Upper lobe of left lung (tissue), 4 donors: ENCODE measurements around the gene TAAR2.

Experiments
- EP300 ChIP-seq, 4 donors: sonication (generic); formaldehyde crosslinking; IDR thresholded peaks; one replicate each; pipeline ENCODE4 v1.5.1; 2017; ENCODE audit warnings: antibody characterized with exemption in 4 of 4, control low read depth in 2 of 4
- POLR2A ChIP-seq, 4 donors: fragments of 450-650 bp; IDR thresholded peaks; one replicate each; pipeline ENCODE4 v1.5.1; 2016 to 2017; ENCODE audit warnings: antibody characterized with exemption in 4 of 4, mild to moderate bottlenecking in 2 of 4
- TF ChIP-seq, protein P1 (sequence below), 6 experiments: fragments of 450-650 bp in 4 of 6; fragments of 200-600 bp in 2 of 6; sonication (generic) in 2 of 6; IDR thresholded peaks; one replicate each; pipeline ENCODE4 v1.5.1; 2016 to 2019; ENCODE audit warnings: antibody characterized with exemption in 6 of 6

DNA sequence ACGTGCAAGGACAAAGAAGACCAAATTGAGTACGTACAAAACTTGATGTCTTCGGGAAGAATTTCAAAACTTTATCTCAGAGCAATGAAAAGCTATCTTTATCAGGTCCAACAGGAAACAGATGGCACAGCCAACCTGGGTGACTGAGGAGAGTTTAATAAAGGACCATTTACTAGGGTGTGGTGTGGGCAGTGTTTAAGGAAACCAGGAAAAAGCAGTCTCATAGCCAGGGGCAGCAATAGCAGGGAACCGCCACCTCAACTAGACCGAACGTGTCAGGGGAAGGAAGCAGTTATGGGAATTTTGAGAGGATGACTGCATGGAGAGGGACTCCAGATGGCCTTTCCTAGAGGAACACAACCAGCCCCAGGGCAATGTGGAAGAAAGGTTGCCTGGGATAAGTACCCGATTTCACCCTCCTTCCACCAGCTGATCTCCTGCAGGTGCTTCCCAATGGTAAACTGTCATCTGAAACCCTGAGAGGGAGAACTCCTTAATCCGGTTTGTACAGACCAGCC lies 19.4 kb downstream of the TAAR2 start:
- TF ChIP-seq, protein P1, sequence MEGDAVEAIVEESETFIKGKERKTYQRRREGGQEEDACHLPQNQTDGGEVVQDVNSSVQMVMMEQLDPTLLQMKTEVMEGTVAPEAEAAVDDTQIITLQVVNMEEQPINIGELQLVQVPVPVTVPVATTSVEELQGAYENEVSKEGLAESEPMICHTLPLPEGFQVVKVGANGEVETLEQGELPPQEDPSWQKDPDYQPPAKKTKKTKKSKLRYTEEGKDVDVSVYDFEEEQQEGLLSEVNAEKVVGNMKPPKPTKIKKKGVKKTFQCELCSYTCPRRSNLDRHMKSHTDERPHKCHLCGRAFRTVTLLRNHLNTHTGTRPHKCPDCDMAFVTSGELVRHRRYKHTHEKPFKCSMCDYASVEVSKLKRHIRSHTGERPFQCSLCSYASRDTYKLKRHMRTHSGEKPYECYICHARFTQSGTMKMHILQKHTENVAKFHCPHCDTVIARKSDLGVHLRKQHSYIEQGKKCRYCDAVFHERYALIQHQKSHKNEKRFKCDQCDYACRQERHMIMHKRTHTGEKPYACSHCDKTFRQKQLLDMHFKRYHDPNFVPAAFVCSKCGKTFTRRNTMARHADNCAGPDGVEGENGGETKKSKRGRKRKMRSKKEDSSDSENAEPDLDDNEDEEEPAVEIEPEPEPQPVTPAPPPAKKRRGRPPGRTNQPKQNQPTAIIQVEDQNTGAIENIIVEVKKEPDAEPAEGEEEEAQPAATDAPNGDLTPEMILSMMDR (IDR thresholded peaks at IDR 0.05): no peak
- TF ChIP-seq EP300 (IDR thresholded peaks at IDR 0.05) (no peak), POLR2A (IDR thresholded peaks at IDR 0.05) (no peak)
